GM12878 (cell line): Measurements from ENCODE around the gene JADE1. TPM values are rescaled to one million over a fixed set of nuclear protein-coding genes. Genes with fewer than 3 reads are reported as not detected.

ENCODE experiments used
- ATAC-seq: fragments of 200-7000 bp; cut with Tn5 transposase; 3 replicates; pipeline ENCODE4 v1.9.1; 2020; ENCODE audit warnings: mild to moderate bottlenecking, moderate library complexity
- BruUV-seq: library from RNA; stranded (reverse); fragments of 400-500 nt; replicated peaks from 2 replicates; lab custom pipeline; 2021; lab: Mats Ljungman, UMichigan
- CTCF ChIA-PET: fragments of 300-600 bp; sonication (Branson Sonifier 250); formaldehyde crosslinking; extraction: SDS; loops from one replicate; lab custom pipeline; 2021; ENCODE audit warnings: inconsistent platforms; lab: Yijun Ruan, JAX
- POLR2A ChIA-PET: fragments of 350-600 bp; formaldehyde crosslinking; extraction: SDS; loops from one replicate; lab custom pipeline; 2021; ENCODE audit warnings: inconsistent platforms; lab: Charles Lee
- RAD21 ChIA-PET: fragments of 300-600 bp; sonication (Branson Sonifier 250); formaldehyde crosslinking; loops from one replicate; lab custom pipeline; 2023; ENCODE audit warnings: antibody characterized with exemption; ENCODE audit not compliant: unreplicated experiment; lab: Charles Lee
- SMC1A ChIA-PET: fragments of 300-600 bp; sonication (Branson Sonifier 250); formaldehyde crosslinking; loops from one replicate; lab custom pipeline; 2023; ENCODE audit not compliant: unreplicated experiment, uncharacterized antibody; lab: Charles Lee
- DNase-seq: peaks from one replicate; pipeline ENCODE4 v3.0.0-alpha.2; 2011; ENCODE audit warnings: low read depth, low spot score
- FAIRE-seq: peaks from 3 replicates; lab custom pipeline; 2011; peaks lifted over from hg19 to GRCh38; lab: Jason Lieb, UNC
- H2AFZ ChIP-seq: 2 replicates; pipeline ENCODE4 v1.6.0; 2011; ENCODE audit warnings: low read depth, low read length, control low read depth; ENCODE audit not compliant: control insufficient read depth
- H3K27ac ChIP-seq: 2 replicates; pipeline ENCODE4 v1.5.1; 2011; ENCODE audit warnings: control low read depth; ENCODE audit not compliant: control insufficient read depth, insufficient read depth
- H3K27me3 ChIP-seq, 2 experiments: replicated peaks in 1 of 2; 2 replicates each; pipeline versions ENCODE4 v1.6.0 to v1.6.1; 2011; ENCODE audit warnings: low read length in 1 of 2; ENCODE audit not compliant: control insufficient read depth in 2 of 2, insufficient read depth in 2 of 2
- H3K36me3 ChIP-seq, 2 experiments: 2 replicates each; pipeline ENCODE4 v1.5.1; 2011; ENCODE audit warnings: low read length in 1 of 2; ENCODE audit not compliant: control insufficient read depth in 2 of 2, insufficient read depth in 2 of 2
- H3K4me1 ChIP-seq: 2 replicates; pipeline ENCODE4 v1.6.1; 2011; ENCODE audit warnings: mild to moderate bottlenecking, low read length, moderate library complexity, mixed read lengths; ENCODE audit not compliant: control insufficient read depth, insufficient read depth
- H3K4me2 ChIP-seq: 2 replicates; pipeline ENCODE4 v1.6.0; 2011; ENCODE audit warnings: control low read depth; ENCODE audit not compliant: control insufficient read depth, insufficient read depth
- H3K4me3 ChIP-seq: fragments of 200-600 bp; sonication (generic); 2 replicates; pipeline ENCODE4 v1.5.1; 2016
- H3K79me2 ChIP-seq: 2 replicates; pipeline ENCODE4 v1.6.0; 2011; ENCODE audit warnings: low read length; ENCODE audit not compliant: control insufficient read depth, insufficient read depth
- H3K9ac ChIP-seq: 2 replicates; pipeline ENCODE4 v1.8.0; 2011; ENCODE audit warnings: low read length, control low read depth, mixed read lengths; ENCODE audit not compliant: control insufficient read depth, insufficient read depth
- H3K9me3 ChIP-seq: replicated peaks from 3 replicates; pipeline ENCODE4 v1.5.1; 2011; ENCODE audit warnings: mild to moderate bottlenecking, low read length; ENCODE audit not compliant: control insufficient read depth, insufficient read depth
- H4K20me1 ChIP-seq: 2 replicates; pipeline ENCODE4 v1.6.0; 2011; ENCODE audit not compliant: control insufficient read depth, insufficient read depth
- BCL11A ChIP-seq: IDR thresholded peaks from 2 replicates; pipeline ENCODE4 v1.6.1; 2011; ENCODE audit warnings: low read depth, low read length
- CREM ChIP-seq: IDR thresholded peaks from 2 replicates; pipeline ENCODE4 v1.6.1; 2014; ENCODE audit warnings: antibody characterized with exemption, low read depth
- EZH2 ChIP-seq: IDR thresholded peaks from 2 replicates; pipeline ENCODE4 v1.6.1; 2012; ENCODE audit warnings: low read depth, mild to moderate bottlenecking, control low read depth, inconsistent platforms, low read length, borderline replicate concordance; ENCODE audit not compliant: control insufficient read depth
- FOXK2 ChIP-seq: fragments of 450-650 bp; IDR thresholded peaks from 2 replicates; pipeline ENCODE4 v1.6.1; 2017; ENCODE audit warnings: mild to moderate bottlenecking, moderate library complexity
- MTA2 ChIP-seq: fragments of 450-650 bp; IDR thresholded peaks from 2 replicates; pipeline ENCODE4 v1.6.1; 2016; ENCODE audit warnings: low read depth, mild to moderate bottlenecking, moderate library complexity
- RFX5 ChIP-seq: IDR thresholded peaks from 2 replicates; pipeline ENCODE4 v1.6.1; 2011; ENCODE audit warnings: low read depth, low read length, improper control_type of control experiment
- SIN3A ChIP-seq: IDR thresholded peaks from 2 replicates; pipeline ENCODE4 v1.6.1; 2012; ENCODE audit warnings: low read depth, low read length, improper control_type of control experiment
- SP1 ChIP-seq: IDR thresholded peaks from one replicate; pipeline ENCODE4 v1.6.1; 2011; ENCODE audit warnings: low read depth, low read length
- STAT1 ChIP-seq: fragments of 450-650 bp; conservative IDR thresholded peaks from 2 replicates; pipeline ENCODE4 v1.6.1; 2014; ENCODE audit warnings: antibody characterized with exemption, mild to moderate bottlenecking
- ZBED1 ChIP-seq: IDR thresholded peaks from 2 replicates; pipeline ENCODE4 v1.6.1; 2016; ENCODE audit warnings: borderline replicate concordance
- WGBS: methylation state at CpG from one replicate; pipeline ENCODE4 v1.1.6; 2016; ENCODE audit warnings: low lambda C conversion rate; ENCODE audit not compliant: insufficient replicate concordance, insufficient coverage; ENCODE audit errors: missing lambda C conversion rate; 5-methylcytosine and 5-hydroxymethylcytosine counted together
- in situ Hi-C: fragments of 300-500 bp; cut with MboI; formaldehyde crosslinking; loops from 9 replicates; pipeline ENCODE4 v1.14.3; 2018; ENCODE audit warnings: mixed read lengths
- intact Hi-C: fragments of 100-400 bp; cut with micrococcal nuclease; formaldehyde crosslinking; loops from one replicate; pipeline ENCODE4 v1.14.2; 2022; ENCODE audit not compliant: unreplicated experiment
- polyA plus RNA-seq, 11 experiments: library from polyadenylated mRNA; depleted of rRNA in 4 of 11; unstranded in 6 of 11; stranded (reverse) in 5 of 11; fragments of >200 nt; fragmentation: Nextera tagmentation in 4 of 11; fragmentation: Illumina TruSeq in 1 of 11; extraction: Ambion mirVana in 4 of 11; extraction: Trizol in 1 of 11; gene quantifications; 1 replicate in 1 of 11; 2 replicates in 10 of 11; pipeline versions ENCODE4 v1.2.1 to v1.2.3, GENCODE V29; 2011 to 2016; ENCODE audit warnings: inconsistent platforms in 2 of 11, missing spikeins in 2 of 11, low read depth in 1 of 11
- total RNA-seq, 4 experiments: library from RNA; depleted of rRNA in 3 of 4; stranded (reverse); fragments of >200 nt in 3 of 4; fragmentation: Illumina TruSeq in 1 of 4; extraction: Trizol in 1 of 4; gene quantifications; 2 replicates each; pipeline versions ENCODE4 v1.2.1 to v1.2.3, GENCODE V29; 2013 to 2021
- TF ChIP-seq, protein P1 (sequence below): IDR thresholded peaks from 2 replicates; pipeline ENCODE4 v1.6.1; 2012; ENCODE audit warnings: low read length, inconsistent platforms
- TF ChIP-seq, protein P2 (sequence below): fragments of 450-650 bp; IDR thresholded peaks from 2 replicates; pipeline ENCODE4 v1.6.1; 2014; ENCODE audit warnings: mild to moderate bottlenecking

Gene JADE1
- total and polyA plus RNA-seq, 10 of the 15 experiments (the other 5 are each of a cell fraction or from before 2014, with no cell fraction given): 5.9 to 27.2 (median 15.8) TPM

DNA sequence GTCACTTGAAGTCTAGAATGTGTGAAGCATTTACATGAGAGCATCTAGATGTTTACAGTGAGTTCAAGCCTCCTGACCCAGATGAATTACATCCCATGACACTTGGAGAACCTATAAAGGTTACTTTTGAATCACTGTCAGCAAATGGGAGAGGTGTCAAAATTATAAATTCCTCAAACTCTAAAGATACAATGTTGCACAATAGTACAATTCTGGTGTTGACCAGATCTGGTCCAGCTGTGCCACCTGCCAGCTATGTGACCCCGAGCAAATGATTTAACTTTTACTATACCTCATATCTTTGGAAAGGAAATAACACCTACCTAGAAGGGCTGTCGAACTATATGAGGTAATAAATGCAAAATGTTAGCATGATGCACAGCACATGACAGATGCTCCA, 69.8 kb downstream of the JADE1 start:
- RAD21 ChIA-PET: interaction anchor here (1.0 kb wide), 1 partner anchor 217 kb away, joined by 3 read pairs; the partner anchor contains the start of gene C4orf33
- no peaks in the 10 kb centered on the region for H3K9me3 ChIP-seq
- H3K27ac ChIP-seq: no peak overlapping the region
- H3K27me3 ChIP-seq: no peaks in the 10 kb centered on the region
- no peaks in the 10 kb centered on the region for H4K20me1 ChIP-seq
- no peak for ATAC-seq
- peaks cover 0 to 11% of the 10 kb centered on the region in 2 experiments; a peak in 2 of 4 replicates for H3K36me3 ChIP-seq
- no peak for DNase-seq
- TF ChIP-seq, protein P1, sequence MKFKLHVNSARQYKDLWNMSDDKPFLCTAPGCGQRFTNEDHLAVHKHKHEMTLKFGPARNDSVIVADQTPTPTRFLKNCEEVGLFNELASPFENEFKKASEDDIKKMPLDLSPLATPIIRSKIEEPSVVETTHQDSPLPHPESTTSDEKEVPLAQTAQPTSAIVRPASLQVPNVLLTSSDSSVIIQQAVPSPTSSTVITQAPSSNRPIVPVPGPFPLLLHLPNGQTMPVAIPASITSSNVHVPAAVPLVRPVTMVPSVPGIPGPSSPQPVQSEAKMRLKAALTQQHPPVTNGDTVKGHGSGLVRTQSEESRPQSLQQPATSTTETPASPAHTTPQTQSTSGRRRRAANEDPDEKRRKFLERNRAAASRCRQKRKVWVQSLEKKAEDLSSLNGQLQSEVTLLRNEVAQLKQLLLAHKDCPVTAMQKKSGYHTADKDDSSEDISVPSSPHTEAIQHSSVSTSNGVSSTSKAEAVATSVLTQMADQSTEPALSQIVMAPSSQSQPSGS: no peak
- no peak for TF ChIP-seq STAT1
- TF ChIP-seq MTA2: no peak
- TF ChIP-seq CREM: no peak
- TF ChIP-seq, all 136 proteins: peak for 0
- FAIRE-seq: no peak
- no peak overlapping the region for H3K4me2 ChIP-seq
- H3K4me3 ChIP-seq: no peak overlapping the region
- ChIA-PET CTCF (interaction anchor here (0.8 to 1.4 kb wide), 3 partner anchors 15 to 483 kb away, joined by 3 to 4 read pairs (median 4); no protein-coding TSS in a partner anchor), SMC1A (interaction anchor here (1.3 kb wide), 1 partner anchor 36 kb away, joined by 7 read pairs; no protein-coding TSS in a partner anchor), POLR2A (no interaction called here)
- no peaks in the 10 kb centered on the region for H3K79me2 ChIP-seq
- intact Hi-C loops: no loop called here
- 84% methylated on average over 2 of the region's 2 CpGs for WGBS
- BruUV-seq: no TSS peak
- H3K4me1 ChIP-seq: no peaks in the 10 kb centered on the region
- no peak overlapping the region for H2AFZ ChIP-seq
- H3K9ac ChIP-seq: no peak overlapping the region
- in situ Hi-C loops: no loop called here

DNA sequence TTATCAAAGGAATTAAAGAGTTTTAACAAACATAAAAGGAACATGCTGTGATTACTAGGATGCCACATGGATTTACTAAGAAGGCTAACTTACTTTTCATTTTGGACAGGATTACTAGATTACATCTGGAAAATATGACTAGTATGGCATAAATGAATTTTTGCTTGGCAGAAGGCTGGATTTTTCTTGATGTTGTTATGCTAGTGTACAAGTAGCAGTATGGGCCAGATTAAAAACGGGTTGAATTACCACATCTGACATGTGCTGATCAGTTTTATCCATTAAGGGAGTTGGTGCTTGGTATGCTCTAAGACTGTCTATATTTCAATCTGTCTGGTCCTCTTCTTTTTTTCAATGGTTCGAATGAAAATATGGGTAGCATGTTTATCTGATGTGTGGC, 70.5 kb downstream of the JADE1 start:
- Histone ChIP-seq H2AFZ (no peak overlapping the region), H3K9me3 (no peaks in the 10 kb centered on the region), H3K36me3 (peaks cover 0 to 11% of the 10 kb centered on the region in 2 experiments; a peak in 2 of 4 replicates), H3K4me2 (no peak overlapping the region), H3K4me3 (no peak overlapping the region), H3K27me3 (no peaks in the 10 kb centered on the region), H3K4me1 (no peaks in the 10 kb centered on the region), H3K27ac (no peak overlapping the region), H3K79me2 (no peaks in the 10 kb centered on the region), H4K20me1 (no peaks in the 10 kb centered on the region), H3K9ac (no peak overlapping the region)
- ATAC-seq (no peak), DNase-seq (no peak), FAIRE-seq (no peak)
- ChIA-PET SMC1A (interaction anchor here (0.8 to 1.4 kb wide), 2 partner anchors 11 to 67 kb away, joined by 3 read pairs; no protein-coding TSS in a partner anchor), RAD21 (no interaction called here), POLR2A (no interaction called here), CTCF (interaction anchor here (1.5 kb wide), 1 partner anchor 66 kb away, joined by 6 read pairs; no protein-coding TSS in a partner anchor)
- intact Hi-C loops: no loop called here
- BruUV-seq: no TSS peak
- in situ Hi-C loops: no loop called here
- WGBS: 98% methylated on average over 2 of the region's 2 CpGs
- TF ChIP-seq ZBED1 (no peak), RFX5 (no peak), FOXK2 (no peak), SP1 (no peak), BCL11A (no peak), SIN3A (no peak), EZH2 (no peak)
- TF ChIP-seq, protein P2, sequence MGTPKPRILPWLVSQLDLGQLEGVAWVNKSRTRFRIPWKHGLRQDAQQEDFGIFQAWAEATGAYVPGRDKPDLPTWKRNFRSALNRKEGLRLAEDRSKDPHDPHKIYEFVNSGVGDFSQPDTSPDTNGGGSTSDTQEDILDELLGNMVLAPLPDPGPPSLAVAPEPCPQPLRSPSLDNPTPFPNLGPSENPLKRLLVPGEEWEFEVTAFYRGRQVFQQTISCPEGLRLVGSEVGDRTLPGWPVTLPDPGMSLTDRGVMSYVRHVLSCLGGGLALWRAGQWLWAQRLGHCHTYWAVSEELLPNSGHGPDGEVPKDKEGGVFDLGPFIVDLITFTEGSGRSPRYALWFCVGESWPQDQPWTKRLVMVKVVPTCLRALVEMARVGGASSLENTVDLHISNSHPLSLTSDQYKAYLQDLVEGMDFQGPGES: no peak
